GM21447 (cell line): ENCODE measurements around the gene ANKRD50.

Experiments used
- ATAC-seq: cut with Tn5 transposase; IDR thresholded peaks from one replicate; pipeline ENCODE4 v1.9.1; 2021; ENCODE audit not compliant: unreplicated experiment

ANKRD50 gene

GRCh38 chr4:124710015-124710741, 2.4 kb downstream of the ANKRD50 start:
- no peak for ATAC-seq

GRCh38 chr4:124708517-124709300, 3.8 kb downstream of the ANKRD50 start:
- no peak for ATAC-seq

GRCh38 chr4:124705393-124705792, 7.1 kb downstream of the ANKRD50 start:
- no peak for ATAC-seq

GRCh38 chr4:124703154-124703553, 9.4 kb downstream of the ANKRD50 start:
- peak; percentile 73 for ATAC-seq

GRCh38 chr4:124697441-124697840, 15.1 kb downstream of the ANKRD50 start:
- ATAC-seq: no peak

GRCh38 chr4:124696182-124696581, 16.4 kb downstream of the ANKRD50 start:
- ATAC-seq: no peak

GRCh38 chr4:124694946-124695598, 17.5 kb downstream of the ANKRD50 start:
- no peak for ATAC-seq

GRCh38 chr4:124694306-124694705, 18.2 kb downstream of the ANKRD50 start:
- ATAC-seq: no peak

- no peak for ATAC-seq
Measured at GRCh38 chr4:124691801-124692200, 20.7 kb downstream of the ANKRD50 start.

GRCh38 chr4:124686279-124686678, 26.3 kb downstream of the ANKRD50 start:
- no peak for ATAC-seq

GRCh38 chr4:124685851-124686250, 26.7 kb downstream of the ANKRD50 start:
- no peak for ATAC-seq

GRCh38 chr4:124684301-124684700, 28.2 kb downstream of the ANKRD50 start:
- ATAC-seq: no peak

- ATAC-seq: no peak
Measured at GRCh38 chr4:124682384-124682783, 30.1 kb downstream of the ANKRD50 start.

- no peak for ATAC-seq
Measured at GRCh38 chr4:124666496-124666895, 46.0 kb downstream of the ANKRD50 start.

- ATAC-seq: no peak
Measured at GRCh38 chr4:124658795-124659194, 53.7 kb downstream of the ANKRD50 start.

GRCh38 chr4:124650614-124651013, 61.9 kb downstream of the ANKRD50 start:
- ATAC-seq: no peak

- ATAC-seq: no peak
Measured at GRCh38 chr4:124647599-124647998, 64.9 kb downstream of the ANKRD50 start.

GRCh38 chr4:124644621-124645020, 67.9 kb downstream of the ANKRD50 start:
- no peak for ATAC-seq

GRCh38 chr4:124642846-124643245, 69.7 kb downstream of the ANKRD50 start:
- ATAC-seq: no peak

GRCh38 chr4:124641715-124642381, 70.7 kb downstream of the ANKRD50 start:
- peak; percentile 74 for ATAC-seq

GRCh38 chr4:124640022-124640730, 72.4 kb downstream of the ANKRD50 start:
- ATAC-seq: no peak
